Right lung (tissue), 5 donors: ENCODE measurements around the gene SAMSN1. TPM values are rescaled to one million over a fixed set of nuclear protein-coding genes. Genes with fewer than 3 reads are reported as not detected.

Experiments used
- DNase-seq, 2 donors: peaks; one replicate each; pipeline ENCODE4 v3.0.0-alpha.2; 2013
- polyA plus RNA-seq, 5 donors: library from polyadenylated mRNA; unstranded; fragments of 120-200 nt; gene quantifications; one replicate each; pipeline versions ENCODE4 v1.2.1 to v1.2.3, GENCODE V29; 2013; ENCODE audit warnings: inconsistent platforms in 1 of 5, low replicate concordance in 1 of 5; ENCODE audit not compliant: insufficient read length in 5 of 5, insufficient read depth in 1 of 5

Gene SAMSN1
- polyA plus RNA-seq, 5 donors = 1.4 to 2.6 (median 1.9) TPM

GRCh38 chr21:14438211-14438610, 107.9 kb downstream of the SAMSN1 start:
- DNase-seq = peak in 1 of 2 donors; percentile 19

- DNase-seq = no peak
These were observed 110.7 kb downstream of the SAMSN1 start for GRCh38 chr21:14435423-14435822.

Other genes starting within 250 kb of the SAMSN1 start
- 10 to 100 TPM; 33.0 to 50.5 (median 39.8) TPM for gene HSPA13, start 163.2 kb downstream of the SAMSN1 start, polyA plus RNA-seq